HepG2 (cell line): ENCODE data around the gene RNF40. TPM values are rescaled to one million over a fixed set of nuclear protein-coding genes. Genes with fewer than 3 reads are reported as not detected.

Experiments used
- BCL3 ChIP-seq: sonication (generic); formaldehyde crosslinking; IDR thresholded peaks from 2 replicates; pipeline ENCODE4 v1.5.1; 2020; ENCODE audit warnings: mild to moderate bottlenecking, missing genetic modification reagents, moderate library complexity
- CAMTA2 ChIP-seq: sonication (generic); formaldehyde crosslinking; IDR thresholded peaks from 2 replicates; pipeline ENCODE4 v1.4.0; 2020; ENCODE audit warnings: mild to moderate bottlenecking, missing genetic modification reagents, borderline replicate concordance
- HDAC1 ChIP-seq: sonication (generic); formaldehyde crosslinking; IDR thresholded peaks from 2 replicates; pipeline ENCODE4 v1.5.1; 2020; ENCODE audit warnings: mild to moderate bottlenecking, missing genetic modification reagents
- JDP2 ChIP-seq: sonication (generic); formaldehyde crosslinking; IDR thresholded peaks from 2 replicates; pipeline ENCODE4 v1.8.1; 2022; ENCODE audit warnings: missing genetic modification reagents, borderline replicate concordance
- LBX2 ChIP-seq: sonication (generic); formaldehyde crosslinking; IDR thresholded peaks from 2 replicates; pipeline ENCODE4 v1.5.0; 2020; ENCODE audit warnings: missing genetic modification reagents, mild to moderate bottlenecking, borderline replicate concordance
- NKX3-1 ChIP-seq: sonication (generic); formaldehyde crosslinking; IDR thresholded peaks from 2 replicates; pipeline ENCODE4 v1.5.0; 2020; ENCODE audit warnings: missing genetic modification reagents
- RBAK ChIP-seq: sonication (generic); formaldehyde crosslinking; IDR thresholded peaks from 2 replicates; pipeline ENCODE4 v1.5.1; 2020; ENCODE audit warnings: mild to moderate bottlenecking, missing genetic modification reagents
- THAP9 ChIP-seq: sonication (generic); formaldehyde crosslinking; IDR thresholded peaks from 2 replicates; pipeline ENCODE4; 2020; ENCODE audit warnings: missing genetic modification reagents, mild to moderate bottlenecking, borderline replicate concordance
- ZBTB7B ChIP-seq: sonication (generic); formaldehyde crosslinking; IDR thresholded peaks from 2 replicates; pipeline ENCODE4 v1.4.0; 2020; ENCODE audit warnings: missing genetic modification reagents
- ZHX1 ChIP-seq: sonication (generic); formaldehyde crosslinking; IDR thresholded peaks from 2 replicates; pipeline ENCODE4 v1.8.1; 2022; ENCODE audit warnings: low read depth, mild to moderate bottlenecking, missing genetic modification reagents
- ZNF121 ChIP-seq: sonication (generic); formaldehyde crosslinking; IDR thresholded peaks from 2 replicates; pipeline ENCODE4 v1.5.0; 2020; ENCODE audit warnings: mild to moderate bottlenecking, missing genetic modification reagents
- ZNF549 ChIP-seq: sonication (generic); formaldehyde crosslinking; IDR thresholded peaks from 2 replicates; pipeline ENCODE4 v1.5.0; 2020; ENCODE audit warnings: missing genetic modification reagents
- ZNF570 ChIP-seq: sonication (generic); formaldehyde crosslinking; IDR thresholded peaks from 2 replicates; pipeline ENCODE4 v1.4.0; 2020; ENCODE audit warnings: mild to moderate bottlenecking, missing genetic modification reagents, borderline replicate concordance
- ZNF577 ChIP-seq: sonication (generic); formaldehyde crosslinking; IDR thresholded peaks from 2 replicates; pipeline ENCODE4 v1.4.0; 2020; ENCODE audit warnings: mild to moderate bottlenecking, low read depth, missing genetic modification reagents, borderline replicate concordance
- ZNF589 ChIP-seq: sonication (generic); formaldehyde crosslinking; conservative IDR thresholded peaks from 2 replicates; pipeline ENCODE4 v1.8.0; 2022; ENCODE audit warnings: mild to moderate bottlenecking, moderate library complexity, missing genetic modification reagents
- ZNF770 ChIP-seq: sonication (generic); formaldehyde crosslinking; IDR thresholded peaks from 2 replicates; pipeline ENCODE4 v1.5.0; 2020; ENCODE audit warnings: mild to moderate bottlenecking, missing genetic modification reagents
- ZNF782 ChIP-seq: sonication (generic); formaldehyde crosslinking; IDR thresholded peaks from 2 replicates; pipeline ENCODE4 v1.4.0; 2020; ENCODE audit warnings: missing genetic modification reagents, mild to moderate bottlenecking, borderline replicate concordance
- polyA plus RNA-seq, 8 experiments: library from polyadenylated mRNA; depleted of rRNA in 3 of 8; stranded (reverse) in 7 of 8; unstranded in 1 of 8; fragments of >200 nt; fragmentation: Illumina TruSeq in 4 of 8; extraction: Trizol in 4 of 8; gene quantifications; 2 replicates each; pipeline versions ENCODE4 v1.2.1 to v1.2.3, GENCODE V29; 2011 to 2016; ENCODE audit warnings: low read depth in 4 of 8, missing spikeins in 1 of 8, mixed read lengths in 1 of 8; ENCODE audit not compliant: insufficient read depth in 1 of 8
- total RNA-seq, 5 experiments: library from RNA; depleted of rRNA; stranded (reverse); fragments of >200 nt; fragmentation: Illumina TruSeq; extraction: Trizol; gene quantifications; 2 replicates each; pipeline ENCODE4 v1.2.3, GENCODE V29; 2016; ENCODE audit warnings: low read depth in 1 of 5

RNF40 gene
- total and polyA plus RNA-seq, 2 of the 13 experiments (the other 11 are each of a cell fraction or from before 2014, with no cell fraction given) = 84.0 to 85.6 TPM

GRCh38 chr16:30775392-30776188 is 13.5 kb downstream of the RNF40 start (continued):
- TF ChIP-seq LBX2 (peak; percentile 46; the same call in 1 of the 2 replicates), ZNF121 (peak; percentile 43), RBAK (CRISPR knock-in tag) (no peak), BCL3 (CRISPR knock-in tag) (peak; percentile 91), ZHX1 (CRISPR knock-in tag) (peak; percentile 79), CAMTA2 (peak; percentile 24), ZNF770 (CRISPR knock-in tag) (peak; percentile 48), ZNF570 (CRISPR knock-in tag) (no peak; the same call in 1 of the 2 replicates), ZNF782 (CRISPR knock-in tag) (peak; percentile 80; the same call in 1 of the 2 replicates), ZBTB7B (peak; percentile 15; the same call in 1 of the 2 replicates), ZNF589 (CRISPR knock-in tag) (no peak), NKX3-1 (CRISPR knock-in tag) (peak; percentile 82), THAP9 (CRISPR knock-in tag) (peak; percentile 84), ZNF549 (CRISPR knock-in tag) (no peak), ZNF577 (no peak), HDAC1 (peak; percentile 74; the same call in 1 of the 2 replicates), JDP2 (no peak)
